ENCODE data around the gene SH3PXD2B.
"Not testable (repeated sequence)": the region's sequence is repeated elsewhere in the genome, so short reads cannot be mapped to it uniquely, and the experiment has no call there.

The SH3PXD2B gene

GRCh38 chr5:172485511-172486202, 31.3 kb upstream of the SH3PXD2B start:
- DNase-seq (ENCODE audit: low read depth in 2 of 2), result no peak

- DNase-seq (ENCODE audit: low read depth in 2 of 2), result no peak
These were observed 30.3 kb upstream of the SH3PXD2B start for GRCh38 chr5:172484664-172485063.

- DNase-seq (ENCODE audit: low read depth in 2 of 2), result no peak
These were observed 28.1 kb upstream of the SH3PXD2B start for GRCh38 chr5:172482156-172483020.

- DNase-seq (ENCODE audit: low read depth in 2 of 2), result no peak
These were observed 26.9 kb upstream of the SH3PXD2B start for GRCh38 chr5:172481011-172481800.

- DNase-seq (ENCODE audit: low read depth in 2 of 2), result no peak
These were observed 25.4 kb upstream of the SH3PXD2B start for GRCh38 chr5:172479784-172480115.

- DNase-seq (ENCODE audit: low read depth in 2 of 2), result peak in 1 of 2 donors; percentile 31
These were observed 24.9 kb upstream of the SH3PXD2B start for GRCh38 chr5:172479034-172479783.

- not testable (repeated sequence) for DNase-seq (ENCODE audit: low read depth in 2 of 2)
These were observed 24.3 kb upstream of the SH3PXD2B start for GRCh38 chr5:172478695-172479033.

- DNase-seq (ENCODE audit: low read depth in 2 of 2), result no peak
These were observed 23.9 kb upstream of the SH3PXD2B start for GRCh38 chr5:172478256-172478655.

- no peak for DNase-seq (ENCODE audit: low read depth in 2 of 2)
These were observed 23.1 kb upstream of the SH3PXD2B start for GRCh38 chr5:172477466-172477865.

- DNase-seq (ENCODE audit: low read depth in 2 of 2), result no peak
These were observed 20.0 kb upstream of the SH3PXD2B start for GRCh38 chr5:172474293-172474692.

GRCh38 chr5:172473427-172473826, 19.1 kb upstream of the SH3PXD2B start:
- no peak for DNase-seq (ENCODE audit: low read depth in 2 of 2)

- DNase-seq (ENCODE audit: low read depth in 2 of 2), result no peak
These were observed 15.4 kb upstream of the SH3PXD2B start for GRCh38 chr5:172469697-172470096.

GRCh38 chr5:172466062-172466461, 11.7 kb upstream of the SH3PXD2B start:
- no peak for DNase-seq (ENCODE audit: low read depth in 2 of 2)

GRCh38 chr5:172463031-172463430, 8.7 kb upstream of the SH3PXD2B start:
- no peak for DNase-seq (ENCODE audit: low read depth in 2 of 2)

- no peak for DNase-seq (ENCODE audit: low read depth in 2 of 2)
These were observed 5.4 kb upstream of the SH3PXD2B start for GRCh38 chr5:172459783-172460165.

- DNase-seq (ENCODE audit: low read depth in 2 of 2), result no peak
These were observed 4.9 kb upstream of the SH3PXD2B start for GRCh38 chr5:172458976-172459782.

GRCh38 chr5:172456076-172456722, 1.9 kb upstream of the SH3PXD2B start:
- no peak for DNase-seq (ENCODE audit: low read depth in 2 of 2)

- DNase-seq (ENCODE audit: low read depth in 2 of 2), result no peak
These were observed 1.3 kb upstream of the SH3PXD2B start for GRCh38 chr5:172455511-172456061.

GRCh38 chr5:172455087-172455381, 709 bp upstream of the SH3PXD2B start:
- DNase-seq (ENCODE audit: low read depth in 2 of 2), result no peak

GRCh38 chr5:172453986-172454357, 353 bp downstream of the SH3PXD2B start:
- DNase-seq (ENCODE audit: low read depth in 2 of 2), result no peak

Data from activated CD8-positive, alpha-beta memory T cell treated with anti-CD3 and anti-CD28 coated beads for 4 hours (primary cell).